M059J (cell line): ENCODE measurements around the gene KNDC1. TPM values are rescaled to one million over a fixed set of nuclear protein-coding genes. Genes with fewer than 3 reads are reported as not detected.
"Not testable (repeated sequence)": the region's sequence is repeated elsewhere in the genome, so short reads cannot be mapped to it uniquely, and the experiment has no call there.

Experiments
- DNase-seq: peaks from one replicate; pipeline ENCODE4 v3.0.0-alpha.2; 2012; ENCODE audit warnings: low read depth
- total RNA-seq: library from RNA; depleted of rRNA; stranded (reverse); fragments of >200 nt; shearing (Covaris generic); gene quantifications from 2 replicates; pipeline ENCODE4 v1.2.3, GENCODE V29; 2014

KNDC1 gene
- total RNA-seq, 1 experiment from 2014 or later = not detected

GRCh38 chr10:133162178-133162909 is 2.3 kb downstream of the KNDC1 start:
- DNase-seq = peak; percentile 18

DNA sequence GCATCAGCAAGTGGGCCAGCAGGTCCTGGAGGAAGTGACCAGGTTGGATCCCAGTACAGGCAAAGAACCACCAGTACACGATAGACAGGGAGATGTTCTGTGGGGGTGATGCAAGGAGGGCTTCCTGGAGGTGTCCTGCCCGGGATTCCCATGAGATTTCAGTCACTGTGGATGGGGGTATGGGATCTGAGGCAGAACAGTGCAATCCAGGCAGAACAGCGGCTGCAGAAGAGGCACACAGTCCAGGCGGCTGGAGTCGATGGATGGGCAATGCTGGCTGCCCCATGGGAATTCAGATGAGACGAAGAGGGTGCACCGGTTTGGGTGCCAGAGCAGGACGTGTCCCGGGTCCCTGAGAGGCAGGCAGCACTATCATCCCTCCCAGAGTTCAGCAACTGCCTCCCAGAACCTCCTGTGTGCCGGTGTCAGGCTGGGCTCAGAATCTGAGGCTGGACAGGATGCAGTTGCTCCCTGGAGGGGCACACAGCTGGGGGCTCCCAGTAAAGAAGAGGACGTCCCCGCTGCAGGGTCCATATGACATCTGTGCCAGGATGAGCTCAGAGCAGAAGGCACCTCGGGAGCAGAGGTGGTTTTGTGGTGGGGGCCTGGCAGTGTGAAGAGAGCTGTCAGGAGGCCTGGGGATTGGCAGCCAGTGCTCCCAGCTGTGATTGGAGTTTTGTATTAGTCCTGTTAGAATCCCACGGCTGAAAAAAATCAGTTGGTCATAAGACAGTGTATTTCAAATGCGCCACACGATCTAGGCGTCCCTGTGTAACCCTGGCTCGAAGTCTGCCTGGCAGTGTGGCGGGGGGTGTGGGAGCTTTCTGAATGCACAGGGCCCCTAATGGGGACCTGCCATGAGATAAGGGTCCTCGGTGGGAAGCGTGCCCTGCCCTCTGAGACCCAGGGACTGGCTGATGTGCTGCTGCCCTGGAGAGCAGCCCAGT is 3.2 kb downstream of the KNDC1 start:
- DNase-seq = no peak

- DNase-seq = no peak
Observed at GRCh38 chr10:133163889-133164815, 4.1 kb downstream of the KNDC1 start.

DNA sequence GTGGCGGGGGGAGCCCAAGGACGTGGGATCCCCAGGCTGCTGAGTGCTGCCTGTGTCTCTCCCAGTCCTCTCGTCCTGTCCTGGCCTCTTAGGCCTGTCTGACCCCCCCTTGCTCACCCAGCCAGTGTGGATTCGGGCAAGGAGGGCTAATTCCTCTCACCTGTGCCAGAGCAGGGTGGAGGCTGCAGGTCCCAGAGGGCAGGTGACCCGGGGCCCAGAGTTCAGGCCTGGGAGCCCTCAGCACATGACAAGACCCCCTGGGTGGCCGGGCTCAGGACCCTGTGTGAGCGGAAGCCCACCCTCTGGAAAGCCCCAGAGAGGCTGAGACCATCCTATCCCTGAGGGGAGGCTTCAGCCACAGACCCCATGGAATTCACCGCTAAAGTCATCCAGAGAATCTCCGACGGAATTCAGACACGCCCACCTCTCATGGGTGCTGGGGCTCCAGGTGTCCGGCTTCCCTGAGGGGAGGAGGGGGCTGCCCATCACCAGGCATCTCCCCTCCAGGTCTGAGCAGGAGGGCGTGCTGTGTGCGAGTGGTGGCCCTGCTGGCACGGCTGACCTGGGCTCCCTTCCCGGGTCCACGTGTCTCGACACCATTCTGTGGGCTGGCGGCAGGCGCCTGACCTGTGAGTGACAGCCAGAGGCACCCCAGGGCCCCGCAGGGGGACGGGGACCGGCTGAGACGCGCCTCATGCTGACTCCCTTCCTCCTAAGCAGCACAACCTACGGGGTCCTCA is 5.0 kb downstream of the KNDC1 start:
- DNase-seq = no peak

DNA sequence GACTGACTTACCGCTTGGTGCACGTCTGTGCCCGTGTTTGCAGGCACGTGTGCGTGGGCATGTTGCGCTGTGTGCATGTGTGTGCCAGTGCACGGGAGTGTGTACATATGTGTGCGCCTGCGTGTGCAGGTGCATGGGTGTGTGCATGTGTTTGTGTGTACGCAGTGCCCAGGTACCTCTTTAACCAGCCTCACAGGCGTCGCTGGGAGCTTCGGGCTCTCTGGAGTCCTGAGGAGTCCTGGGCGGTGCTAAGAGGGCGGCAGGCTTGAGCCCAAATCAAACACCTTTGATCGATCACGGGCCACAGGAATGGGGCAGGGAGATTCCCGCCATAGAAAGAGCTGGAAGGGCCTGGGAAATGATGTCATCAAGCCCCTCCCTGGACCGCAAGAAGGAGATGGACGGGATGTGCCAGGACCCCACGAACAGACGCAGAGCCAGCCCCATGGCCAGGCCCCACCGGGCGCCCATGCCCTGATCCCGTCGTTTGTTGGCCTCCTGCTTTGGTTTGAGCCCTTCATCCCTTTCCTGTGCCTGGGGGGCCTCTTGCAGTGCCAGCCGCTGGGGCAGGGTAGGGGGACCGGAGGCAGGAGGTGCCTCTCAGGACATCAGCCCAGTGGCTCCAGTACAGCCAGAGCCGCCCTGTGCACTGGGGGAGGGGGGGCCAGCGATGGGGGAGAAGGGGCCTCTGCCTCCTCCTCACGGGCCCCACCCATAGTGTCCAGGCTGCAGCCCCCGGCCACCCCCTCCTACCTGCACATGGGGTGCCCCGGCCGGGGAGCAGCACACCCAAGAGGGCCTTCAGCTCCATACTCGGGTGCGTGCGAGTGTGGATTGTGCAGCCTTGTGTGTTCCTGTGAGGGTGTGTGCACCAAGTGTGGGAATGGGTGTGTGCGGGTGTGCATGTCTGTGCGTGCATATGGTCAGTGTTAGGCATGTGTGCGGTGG is 5.8 kb downstream of the KNDC1 start:
- no peak for DNase-seq

DNA sequence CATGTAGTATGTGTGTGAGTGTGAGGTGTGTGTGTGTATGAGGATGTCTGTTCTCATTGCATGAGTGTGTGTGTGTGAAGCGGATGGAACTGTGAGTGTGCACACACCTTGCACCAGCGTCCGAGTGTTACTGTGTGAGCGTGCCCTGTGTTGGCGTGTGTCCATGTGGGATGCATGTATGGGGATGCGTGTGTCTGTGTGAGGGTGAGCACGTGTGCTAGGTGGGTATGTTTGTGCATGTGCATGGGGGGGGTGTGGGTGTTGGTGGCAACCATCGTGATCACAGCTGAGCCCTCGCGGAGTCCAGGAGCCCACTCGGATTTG is 6.4 kb downstream of the KNDC1 start:
- DNase-seq = no peak

DNA sequence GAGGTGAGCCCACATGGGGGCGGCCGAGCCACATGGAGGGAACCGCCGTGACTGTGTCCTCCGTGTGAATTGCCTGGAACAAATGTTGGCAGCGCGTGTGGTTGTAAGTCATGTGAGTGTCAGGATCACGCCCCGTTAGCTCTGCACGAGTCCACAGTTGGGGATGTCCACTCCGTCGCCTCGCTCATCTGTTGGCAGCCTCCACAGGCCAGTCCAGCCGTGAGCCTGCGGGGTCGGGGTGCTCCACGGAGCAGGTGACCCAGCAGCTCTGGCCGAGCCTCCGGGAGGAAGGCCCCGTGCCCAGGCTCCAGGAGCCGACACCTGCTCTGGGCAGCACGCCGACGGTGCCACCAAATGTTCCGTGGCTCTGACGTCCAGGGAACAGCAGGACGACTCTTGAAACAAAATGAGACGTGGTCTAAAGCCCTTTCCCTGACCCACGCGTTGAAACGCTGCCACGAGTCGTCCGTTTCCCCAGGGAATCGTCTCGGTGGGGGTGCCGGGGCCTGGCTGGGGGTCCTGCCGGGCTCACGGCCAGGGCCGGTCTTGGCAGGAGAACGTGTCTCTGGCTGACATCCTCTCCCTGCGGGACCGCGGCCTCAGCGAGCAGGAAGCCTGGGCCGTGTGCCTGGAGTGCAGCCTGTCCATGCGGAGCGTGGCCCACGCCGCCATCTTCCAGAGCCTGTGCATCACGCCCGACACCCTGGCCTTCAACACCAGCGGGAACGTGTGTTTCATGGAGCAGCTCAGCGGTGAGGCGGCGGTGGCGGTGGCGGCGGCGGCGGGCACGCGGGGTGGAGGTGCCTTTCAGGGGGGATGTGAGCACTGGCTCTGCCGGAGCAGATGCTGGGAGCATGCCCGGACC is 7.0 kb downstream of the KNDC1 start:
- no peak for DNase-seq

GRCh38 chr10:133167693-133168616 is 7.9 kb downstream of the KNDC1 start:
- DNase-seq = no peak

- no peak for DNase-seq
Observed at GRCh38 chr10:133168617-133169031, 8.6 kb downstream of the KNDC1 start.

DNA sequence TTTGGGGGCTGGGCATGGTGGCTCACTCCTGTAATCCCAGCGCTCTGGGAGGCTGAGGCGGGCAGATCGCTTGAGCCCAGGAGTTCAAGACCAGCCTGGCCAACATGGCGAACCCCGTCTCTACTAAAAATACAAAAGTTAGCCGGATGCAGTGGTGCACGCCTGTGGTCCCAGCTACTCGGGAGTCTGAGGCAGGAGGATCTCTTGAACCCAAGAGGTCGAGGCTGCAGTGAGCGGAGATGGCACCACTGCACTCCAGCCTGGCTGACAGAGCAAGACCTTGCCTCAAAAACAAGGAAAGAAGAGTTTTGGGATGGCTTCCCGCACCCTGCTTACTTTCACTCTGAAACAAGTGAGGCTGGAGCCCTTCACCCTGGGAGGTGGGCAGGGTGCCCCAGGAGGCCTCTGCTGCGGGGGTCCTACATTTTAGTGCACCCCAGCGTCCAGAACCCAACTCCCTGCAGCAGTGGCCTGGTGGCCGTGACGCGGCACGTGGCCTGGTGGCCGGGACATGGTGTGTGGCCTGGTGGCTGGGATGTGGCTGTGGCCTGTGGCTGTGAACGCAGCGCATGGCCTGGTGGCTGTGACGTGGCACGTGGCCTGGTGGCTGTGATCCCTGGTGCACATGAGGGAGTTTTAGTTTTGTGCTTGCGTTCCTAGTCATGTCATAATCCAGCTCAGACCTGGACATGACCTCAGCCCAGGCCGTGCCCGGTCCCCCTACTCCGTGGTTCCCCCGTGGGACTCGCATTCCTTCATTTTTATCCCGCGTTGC is 9.3 kb downstream of the KNDC1 start:
- no peak for DNase-seq

- no peak for DNase-seq
Observed at GRCh38 chr10:133170092-133170491, 10.1 kb downstream of the KNDC1 start.

GRCh38 chr10:133173860-133174640 is 14.0 kb downstream of the KNDC1 start:
- DNase-seq = no peak

- DNase-seq = no peak
Observed at GRCh38 chr10:133174689-133175263, 14.8 kb downstream of the KNDC1 start.

- DNase-seq = not testable (repeated sequence)
Observed at GRCh38 chr10:133175624-133176023, 15.6 kb downstream of the KNDC1 start.

- DNase-seq = no peak
Observed at GRCh38 chr10:133176546-133176945, 16.5 kb downstream of the KNDC1 start.
